HG02571 (cell line): ENCODE data around the gene NDFIP1.
"Not testable (repeated sequence)": the region's sequence is repeated elsewhere in the genome, so short reads cannot be mapped to it uniquely, and the experiment has no call there.

Experiments used
- ATAC-seq: cut with Tn5 transposase; IDR thresholded peaks from one replicate; pipeline ENCODE4 v1.9.1; 2021; ENCODE audit warnings: mild to moderate bottlenecking, moderate library complexity; ENCODE audit not compliant: unreplicated experiment

The NDFIP1 gene

GRCh38 chr5:142151436-142152383 is 43.1 kb downstream of the NDFIP1 start:
- no peak for ATAC-seq

DNA sequence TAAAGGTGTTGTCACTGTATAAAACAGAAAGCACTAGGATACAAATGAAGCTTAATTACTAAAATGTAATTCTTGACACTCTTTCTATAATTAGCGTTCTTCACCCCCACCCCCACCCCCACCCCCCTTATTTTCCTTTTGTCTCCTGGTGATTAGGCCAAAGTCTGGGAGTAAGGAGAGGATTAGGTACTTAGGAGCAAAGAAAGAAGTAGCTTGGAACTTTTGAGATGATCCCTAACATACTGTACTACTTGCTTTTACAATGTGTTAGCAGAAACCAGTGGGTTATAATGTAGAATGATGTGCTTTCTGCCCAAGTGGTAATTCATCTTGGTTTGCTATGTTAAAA is 43.8 kb downstream of the NDFIP1 start:
- no peak for ATAC-seq

DNA sequence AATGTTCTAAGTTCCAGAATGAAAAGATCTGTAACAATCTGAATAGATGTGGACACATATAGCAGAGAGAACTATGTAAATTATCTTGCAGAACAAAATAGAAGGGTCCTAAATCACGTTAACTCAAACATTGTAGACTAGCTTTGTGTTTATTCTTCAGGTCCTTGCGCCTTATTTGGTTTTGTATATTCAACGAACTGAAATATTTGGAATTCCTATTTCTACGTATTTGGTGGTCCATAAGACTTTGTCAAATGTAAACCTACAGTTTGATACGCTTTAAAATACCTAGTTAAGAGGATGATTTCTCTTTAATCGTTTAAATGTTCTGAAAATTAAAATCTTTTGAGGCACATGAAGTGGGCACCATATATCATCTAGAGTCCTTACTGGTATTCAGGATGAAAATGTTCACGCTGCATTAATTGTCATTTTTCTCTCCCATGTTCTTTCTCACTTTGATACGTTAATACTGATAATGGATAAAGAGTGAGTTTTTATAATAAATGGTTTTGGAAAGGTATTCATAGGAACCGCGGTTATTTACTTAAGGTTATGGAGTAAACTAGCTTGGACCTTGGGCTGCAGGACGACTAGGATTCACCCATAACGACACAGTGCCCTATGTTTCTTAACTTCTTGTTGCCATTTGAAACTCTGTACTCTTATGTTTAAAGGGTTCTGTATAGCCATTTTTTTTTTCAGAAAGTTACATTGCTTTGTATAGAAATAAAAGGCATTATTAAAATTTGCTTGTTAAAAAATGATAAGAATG is 45.3 kb downstream of the NDFIP1 start:
- ATAC-seq: no peak

GRCh38 chr5:142154449-142154841 is 45.9 kb downstream of the NDFIP1 start:
- not testable (repeated sequence) for ATAC-seq

GRCh38 chr5:142156839-142157463 is 48.4 kb downstream of the NDFIP1 start:
- ATAC-seq: no peak

- no peak for ATAC-seq
Measured at GRCh38 chr5:142159354-142159753, 50.8 kb downstream of the NDFIP1 start.

DNA sequence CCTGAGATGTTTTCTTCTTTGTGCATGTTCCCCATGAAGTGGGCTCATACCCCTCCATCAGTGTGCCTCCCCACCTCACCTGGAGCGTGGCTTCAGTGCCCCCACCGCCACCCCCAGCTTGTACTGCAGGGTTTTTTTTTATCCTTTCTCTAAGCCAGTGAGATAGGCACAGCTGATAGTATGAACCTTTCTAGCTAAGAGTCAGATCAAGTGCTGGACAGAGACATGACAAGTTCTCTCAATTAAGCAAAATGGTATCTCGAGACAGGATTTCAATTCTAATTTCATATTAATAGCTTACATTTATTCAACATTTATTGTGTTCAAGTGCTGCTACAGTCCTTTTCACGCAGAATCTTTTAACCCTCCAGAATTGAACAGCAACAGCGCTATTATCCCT is 55.7 kb downstream of the NDFIP1 start:
- no peak for ATAC-seq

GRCh38 chr5:142166754-142167153 is 58.2 kb downstream of the NDFIP1 start:
- no peak for ATAC-seq

DNA sequence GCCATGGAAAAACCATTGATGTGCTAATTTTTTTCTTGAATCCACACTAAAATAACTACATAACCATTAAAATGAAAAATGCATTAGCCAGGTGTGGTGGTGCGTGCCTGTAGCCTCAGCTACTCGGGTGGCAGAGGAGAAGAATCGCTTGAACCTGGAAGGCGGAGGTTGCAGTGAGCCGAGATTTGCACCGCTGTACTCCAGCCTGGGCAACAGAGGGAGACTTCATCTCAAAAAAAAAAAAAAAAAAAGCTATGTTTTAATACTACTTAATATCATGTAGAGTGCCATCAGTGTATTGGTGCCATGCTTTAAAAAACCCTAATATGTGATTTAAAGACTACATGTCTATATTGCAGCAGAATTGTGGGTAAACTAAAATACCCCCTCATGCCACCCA is 58.9 kb downstream of the NDFIP1 start:
- ATAC-seq: no peak

DNA sequence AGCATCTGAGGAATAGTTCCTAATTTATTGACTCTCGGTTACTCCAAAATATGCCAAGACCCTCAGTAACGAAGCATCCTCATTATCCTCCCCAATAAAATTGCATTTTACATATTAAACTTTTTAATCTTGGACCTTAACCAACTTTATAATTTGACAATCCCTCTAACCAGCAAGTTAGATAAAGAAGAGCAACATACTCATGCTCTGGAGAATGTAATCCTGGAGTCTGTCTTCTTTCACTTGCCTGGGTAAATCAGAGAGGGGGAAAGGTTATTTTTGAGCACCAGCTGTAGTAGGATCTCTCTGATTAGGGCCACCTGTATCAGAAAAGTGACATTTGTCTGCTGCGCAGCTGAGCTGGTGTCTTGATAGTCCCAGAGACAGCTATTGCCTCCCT is 59.8 kb downstream of the NDFIP1 start:
- no peak for ATAC-seq

DNA sequence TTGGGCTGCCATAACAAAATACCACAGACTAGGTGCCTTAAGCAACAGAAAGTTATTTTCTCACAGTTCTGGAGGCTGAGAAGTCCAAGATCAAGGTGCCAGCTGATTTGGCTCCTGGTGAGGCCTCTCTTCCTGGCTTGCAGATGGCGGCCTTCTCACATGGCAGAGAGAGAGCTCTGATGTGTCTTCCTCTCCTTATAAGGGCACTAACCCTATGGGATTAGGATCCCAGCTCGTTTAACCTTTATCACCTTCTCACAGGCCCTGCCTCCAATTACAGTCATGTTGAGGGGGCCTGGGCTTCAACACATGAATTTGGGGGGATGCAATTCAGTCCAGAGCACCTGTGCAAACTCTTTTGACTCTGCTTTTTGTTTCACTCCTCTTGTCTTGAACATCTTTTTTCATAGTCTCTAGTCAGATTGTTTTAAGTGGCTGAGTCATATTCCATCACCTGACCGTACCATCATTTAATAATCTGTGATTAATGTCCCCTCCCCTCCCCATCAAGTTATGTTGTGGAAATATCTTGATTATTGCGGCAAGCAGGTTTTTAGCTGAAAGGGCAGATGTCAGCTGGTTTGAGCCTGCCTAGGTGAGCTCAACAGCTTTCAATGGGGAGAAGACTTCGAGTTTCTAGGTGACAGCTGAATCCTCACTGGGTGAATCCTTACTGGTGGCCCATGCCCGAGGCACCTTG is 61.8 kb downstream of the NDFIP1 start:
- no peak for ATAC-seq

DNA sequence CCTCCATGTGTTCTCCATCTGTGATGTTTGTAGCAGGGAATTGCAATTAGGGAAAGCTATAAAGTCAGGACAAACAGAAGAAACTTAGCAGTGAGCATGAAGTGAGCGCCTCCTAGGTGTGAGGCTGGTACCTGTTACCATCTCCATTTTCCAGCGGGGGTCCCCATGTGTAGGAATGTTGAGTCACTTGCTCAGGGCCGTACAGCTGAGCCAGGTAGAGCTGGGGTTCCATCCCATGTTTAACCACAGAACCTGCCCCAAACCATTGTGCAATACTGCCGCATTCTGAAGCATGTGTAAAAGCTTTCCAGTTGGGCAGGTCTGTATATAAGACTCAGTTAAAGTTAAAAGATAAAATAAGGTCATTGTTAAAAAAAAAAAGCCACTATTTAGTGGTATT is 62.7 kb downstream of the NDFIP1 start:
- ATAC-seq: no peak

GRCh38 chr5:142175039-142175438 is 66.5 kb downstream of the NDFIP1 start:
- no peak for ATAC-seq

DNA sequence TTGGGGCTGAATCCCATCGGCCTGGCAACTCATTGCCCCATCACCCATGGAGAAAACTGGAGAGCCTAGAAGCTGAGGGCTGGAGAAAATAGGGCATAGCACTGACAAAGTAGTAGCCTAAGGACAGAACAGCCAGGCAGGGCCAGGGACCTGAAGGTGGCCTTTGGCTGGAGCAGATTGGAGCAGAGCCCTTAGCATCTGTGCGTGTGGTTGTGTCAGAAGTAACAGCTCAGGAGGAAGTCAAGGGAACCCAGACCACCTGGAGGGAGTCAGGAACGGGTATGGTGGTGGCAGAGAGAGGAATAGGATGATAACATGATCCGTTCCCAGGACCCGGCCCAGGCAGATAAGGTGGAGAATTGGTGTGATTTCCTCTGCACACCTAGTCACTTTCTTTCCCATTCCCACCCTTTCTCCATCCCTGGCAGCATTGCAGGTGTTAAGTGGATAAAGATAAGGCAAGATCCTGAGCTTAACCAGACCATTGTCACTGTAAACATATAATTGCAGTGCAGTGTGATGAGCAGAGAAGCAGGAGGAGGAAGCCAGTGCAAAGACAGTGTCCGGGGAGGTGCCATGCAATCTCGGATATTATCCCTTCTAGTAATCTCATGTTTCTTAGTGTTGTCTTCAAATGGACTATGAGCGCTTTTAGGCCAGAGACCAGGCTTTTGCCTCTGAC is 67.0 kb downstream of the NDFIP1 start:
- ATAC-seq: no peak

DNA sequence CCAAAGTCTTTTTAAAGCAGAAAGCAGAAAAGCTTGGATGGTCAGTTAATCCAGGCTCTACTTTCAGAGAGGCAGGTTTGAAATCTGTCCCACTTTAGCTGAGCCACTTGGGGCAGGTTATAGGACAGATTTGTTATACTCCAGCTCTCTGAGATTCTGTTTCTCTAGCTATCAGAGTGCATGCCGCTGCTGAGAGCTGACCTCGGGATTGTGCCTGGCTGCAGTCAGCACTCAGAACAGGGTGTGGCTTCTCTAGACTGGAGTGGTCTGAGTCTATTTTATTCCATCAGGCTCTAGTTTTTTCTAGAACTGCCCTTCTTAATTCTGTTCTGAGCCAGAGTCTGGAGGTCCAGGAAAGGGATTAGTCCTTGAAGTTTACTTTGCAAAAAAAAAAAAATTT is 67.7 kb downstream of the NDFIP1 start:
- ATAC-seq: no peak

DNA sequence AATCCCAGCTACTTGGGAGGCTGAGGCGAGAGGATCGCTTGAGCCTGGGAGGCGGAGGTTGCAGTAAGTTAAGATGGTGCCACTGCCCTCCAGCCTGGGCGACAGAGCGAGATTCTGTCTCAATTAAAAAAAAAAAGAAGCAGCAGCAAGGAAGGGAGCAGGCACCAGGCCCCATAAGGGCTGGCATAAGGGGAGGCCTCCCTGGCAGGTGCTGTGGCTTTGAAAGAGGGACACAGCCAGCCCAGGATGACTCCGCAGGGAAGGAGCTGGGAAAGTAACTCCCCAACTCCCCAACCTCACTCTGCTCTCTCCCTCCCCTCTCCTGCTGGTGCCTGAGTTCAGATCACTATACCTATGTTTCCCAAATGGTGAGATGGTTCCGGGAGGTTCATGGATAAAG is 70.1 kb downstream of the NDFIP1 start:
- ATAC-seq: no peak

GRCh38 chr5:142179776-142180387 is 71.3 kb downstream of the NDFIP1 start:
- ATAC-seq: no peak

- ATAC-seq: no peak
Measured at GRCh38 chr5:142181096-142181495, 72.5 kb downstream of the NDFIP1 start.

DNA sequence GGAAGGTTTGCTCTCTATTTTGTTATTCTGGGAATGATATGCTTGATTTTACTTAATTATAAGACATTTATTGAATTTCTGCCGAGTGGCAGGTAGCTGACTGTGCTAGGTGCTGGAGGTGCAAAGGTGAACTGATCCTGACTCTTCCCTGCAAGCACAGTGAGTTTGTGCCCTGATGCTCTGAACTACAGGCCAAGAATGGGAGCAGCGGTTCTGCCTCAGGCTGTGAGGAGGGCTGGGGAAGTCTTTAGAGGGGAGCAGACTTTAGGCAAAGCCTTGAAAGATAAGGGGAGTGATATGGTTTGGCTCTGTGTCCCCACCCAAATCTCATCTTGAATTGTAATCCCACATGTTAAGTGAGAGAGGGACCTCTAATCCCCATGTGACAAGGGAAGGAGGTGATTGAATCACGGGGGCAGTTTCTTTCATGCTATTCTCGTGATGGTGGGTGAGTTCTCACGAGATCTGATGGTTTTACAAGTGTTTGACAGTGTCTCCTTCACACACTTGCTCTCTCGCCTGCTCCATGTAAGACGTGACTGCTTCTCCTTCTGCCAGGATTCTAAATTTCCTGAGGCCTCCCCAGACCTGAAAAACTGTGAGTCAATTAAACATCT is 73.1 kb downstream of the NDFIP1 start:
- no peak for ATAC-seq

- ATAC-seq: no peak
Measured at GRCh38 chr5:142182840-142183239, 74.3 kb downstream of the NDFIP1 start.
